ENCODE results near the gene MUS81.

Gene MUS81

DNA sequence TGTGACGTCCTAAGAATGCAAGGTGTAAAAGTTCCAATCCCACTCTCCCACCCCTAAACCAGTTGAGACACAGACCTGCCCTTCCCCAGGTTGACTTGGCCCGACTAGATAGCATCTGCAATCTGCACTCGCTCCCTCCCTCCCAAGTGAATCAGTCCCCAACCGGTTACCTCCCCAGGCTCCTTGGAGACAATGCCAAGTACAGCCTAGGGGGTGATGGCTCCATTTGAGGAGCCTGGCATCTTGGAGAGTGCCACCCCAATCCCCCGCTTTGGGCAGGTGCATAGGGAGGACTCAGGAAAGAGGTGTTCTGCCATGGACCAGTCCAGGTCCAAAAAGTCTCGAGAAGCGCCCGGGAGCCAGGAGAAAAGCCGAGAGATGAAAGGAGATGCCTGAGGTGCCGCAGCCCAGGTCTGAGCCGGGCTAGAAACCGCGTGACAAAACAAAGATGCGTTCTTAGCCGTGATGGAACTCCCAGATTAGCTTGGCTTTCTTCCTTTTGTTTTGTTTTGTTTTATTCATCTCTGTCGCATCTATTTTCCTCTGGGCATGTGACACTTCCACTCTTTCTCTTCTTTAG lies 45.2 kb upstream of the MUS81 start:
- TF ChIP-seq EZH2phosphoT487 (conservative IDR thresholded peaks at IDR 0.05; ENCODE audit: low read length): no peak
- TF ChIP-seq, protein P1, sequence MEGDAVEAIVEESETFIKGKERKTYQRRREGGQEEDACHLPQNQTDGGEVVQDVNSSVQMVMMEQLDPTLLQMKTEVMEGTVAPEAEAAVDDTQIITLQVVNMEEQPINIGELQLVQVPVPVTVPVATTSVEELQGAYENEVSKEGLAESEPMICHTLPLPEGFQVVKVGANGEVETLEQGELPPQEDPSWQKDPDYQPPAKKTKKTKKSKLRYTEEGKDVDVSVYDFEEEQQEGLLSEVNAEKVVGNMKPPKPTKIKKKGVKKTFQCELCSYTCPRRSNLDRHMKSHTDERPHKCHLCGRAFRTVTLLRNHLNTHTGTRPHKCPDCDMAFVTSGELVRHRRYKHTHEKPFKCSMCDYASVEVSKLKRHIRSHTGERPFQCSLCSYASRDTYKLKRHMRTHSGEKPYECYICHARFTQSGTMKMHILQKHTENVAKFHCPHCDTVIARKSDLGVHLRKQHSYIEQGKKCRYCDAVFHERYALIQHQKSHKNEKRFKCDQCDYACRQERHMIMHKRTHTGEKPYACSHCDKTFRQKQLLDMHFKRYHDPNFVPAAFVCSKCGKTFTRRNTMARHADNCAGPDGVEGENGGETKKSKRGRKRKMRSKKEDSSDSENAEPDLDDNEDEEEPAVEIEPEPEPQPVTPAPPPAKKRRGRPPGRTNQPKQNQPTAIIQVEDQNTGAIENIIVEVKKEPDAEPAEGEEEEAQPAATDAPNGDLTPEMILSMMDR (IDR thresholded peaks at IDR 0.05; ENCODE audit: insufficient read depth, low read length, poor library complexity, severe bottlenecking): no peak
- Histone ChIP-seq H4K20me1 (ENCODE audit: low read depth, low read length) (no peaks in the 10 kb centered on the region), H3K36me3 (ENCODE audit: low read length) (no peaks in the 10 kb centered on the region), H3K4me2 (ENCODE audit: low read depth, low read length, poor library complexity, severe bottlenecking) (no peak overlapping the region), H2AFZ (ENCODE audit: low read depth, low read length, severe bottlenecking) (no peak overlapping the region), H3K9me2 (replicated peaks; ENCODE audit: insufficient read depth, low read length) (no peaks in the 10 kb centered on the region), H3K27me3 (ENCODE audit: low read length) (no peaks in the 10 kb centered on the region), H3K9me3 (ENCODE audit: insufficient read depth, low read length) (no peaks in the 10 kb centered on the region), H3K9ac (ENCODE audit: low read length) (no peak overlapping the region), H3F3A (ENCODE audit: insufficient read depth) (no peaks in the 10 kb centered on the region), H3K4me3 (ENCODE audit: insufficient read depth, low read length, poor library complexity, severe bottlenecking) (no peak overlapping the region), H3K27ac (ENCODE audit: low read depth, low read length) (no peak overlapping the region), H3K79me2 (ENCODE audit: insufficient read depth, low read length) (no peaks in the 10 kb centered on the region)

DNA sequence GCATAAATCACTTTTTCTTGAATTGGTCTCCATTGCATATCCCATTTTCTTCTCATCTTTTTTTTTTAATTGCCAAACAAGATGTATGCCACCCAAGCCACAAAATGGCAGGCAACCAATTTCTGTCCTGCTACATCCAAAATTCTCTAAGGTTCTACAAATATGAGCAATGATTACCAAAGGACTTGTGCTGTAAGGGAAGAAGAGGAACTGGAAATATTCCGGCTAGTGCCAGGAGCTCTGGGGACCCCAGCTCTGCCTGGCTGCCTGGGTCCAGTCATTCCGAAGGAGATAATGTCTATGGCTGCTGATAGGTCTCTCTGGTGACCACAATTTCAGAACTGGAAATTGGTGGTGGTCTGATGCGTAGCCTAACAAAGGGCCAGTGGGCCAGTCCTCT lies 43.5 kb upstream of the MUS81 start:
- Histone ChIP-seq H3K9me3 (ENCODE audit: insufficient read depth, low read length) (no peaks in the 10 kb centered on the region), H3K4me2 (ENCODE audit: low read depth, low read length, poor library complexity, severe bottlenecking) (no peak overlapping the region), H2AFZ (ENCODE audit: low read depth, low read length, severe bottlenecking) (no peak overlapping the region), H3K27me3 (ENCODE audit: low read length) (no peaks in the 10 kb centered on the region), H3K27ac (ENCODE audit: low read depth, low read length) (no peak overlapping the region), H3K9me2 (replicated peaks; ENCODE audit: insufficient read depth, low read length) (no peaks in the 10 kb centered on the region), H3K4me3 (ENCODE audit: insufficient read depth, low read length, poor library complexity, severe bottlenecking) (no peak overlapping the region), H3F3A (ENCODE audit: insufficient read depth) (no peaks in the 10 kb centered on the region), H3K36me3 (ENCODE audit: low read length) (no peaks in the 10 kb centered on the region), H4K20me1 (ENCODE audit: low read depth, low read length) (no peaks in the 10 kb centered on the region), H3K79me2 (ENCODE audit: insufficient read depth, low read length) (no peaks in the 10 kb centered on the region), H3K9ac (ENCODE audit: low read length) (no peak overlapping the region)
- TF ChIP-seq, protein P1 (IDR thresholded peaks at IDR 0.05; ENCODE audit: insufficient read depth, low read length, poor library complexity, severe bottlenecking): no peak
- TF ChIP-seq EZH2phosphoT487 (conservative IDR thresholded peaks at IDR 0.05; ENCODE audit: low read length): no peak

DNA sequence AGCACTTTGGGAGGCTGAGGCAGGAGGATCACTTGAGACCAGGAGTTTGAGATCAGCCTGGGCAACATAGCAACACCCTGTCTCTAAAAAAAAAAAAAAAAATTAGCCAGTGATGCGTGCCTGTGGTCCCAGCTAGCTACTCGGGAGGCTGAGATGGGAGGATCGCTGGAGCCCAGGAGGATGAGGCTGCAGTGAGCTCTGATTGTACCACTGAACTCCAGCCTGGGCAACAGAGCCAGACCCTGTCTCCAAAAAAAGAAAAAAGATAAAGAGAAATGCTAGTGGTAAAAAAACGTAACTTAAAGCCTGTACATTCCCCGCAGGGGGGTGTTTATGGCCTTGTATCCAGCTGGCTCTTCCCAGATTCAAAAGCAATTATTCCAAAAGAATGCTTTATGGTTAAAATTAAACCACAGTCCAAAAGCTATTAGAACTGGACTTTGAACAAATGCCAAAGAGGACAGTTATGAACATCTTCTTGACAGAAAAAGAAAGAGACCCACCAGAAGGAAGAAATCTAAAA lies 42.9 kb upstream of the MUS81 start:
- Histone ChIP-seq H3K4me2 (ENCODE audit: low read depth, low read length, poor library complexity, severe bottlenecking) (peak overlapping the region; percentile 65), H3K79me2 (ENCODE audit: insufficient read depth, low read length) (no peaks in the 10 kb centered on the region), H3K9me3 (ENCODE audit: insufficient read depth, low read length) (no peaks in the 10 kb centered on the region), H3K27me3 (ENCODE audit: low read length) (no peaks in the 10 kb centered on the region), H3K4me3 (ENCODE audit: insufficient read depth, low read length, poor library complexity, severe bottlenecking) (peak overlapping the region; percentile 66), H3K9ac (ENCODE audit: low read length) (peak overlapping the region; percentile 65), H3F3A (ENCODE audit: insufficient read depth) (no peaks in the 10 kb centered on the region), H3K9me2 (replicated peaks; ENCODE audit: insufficient read depth, low read length) (no peaks in the 10 kb centered on the region), H3K27ac (ENCODE audit: low read depth, low read length) (no peak overlapping the region), H4K20me1 (ENCODE audit: low read depth, low read length) (no peaks in the 10 kb centered on the region), H2AFZ (ENCODE audit: low read depth, low read length, severe bottlenecking) (peak overlapping the region; percentile 84), H3K36me3 (ENCODE audit: low read length) (no peaks in the 10 kb centered on the region)
- TF ChIP-seq, protein P1 (IDR thresholded peaks at IDR 0.05; ENCODE audit: insufficient read depth, low read length, poor library complexity, severe bottlenecking): no peak
- TF ChIP-seq EZH2phosphoT487 (conservative IDR thresholded peaks at IDR 0.05; ENCODE audit: low read length): no peak
